ENCODE results near the gene CD83. TPM values are rescaled to one million over a fixed set of nuclear protein-coding genes. Genes with fewer than 3 reads are reported as not detected.
"Not testable (repeated sequence)": the region's sequence is repeated elsewhere in the genome, so short reads cannot be mapped to it uniquely, and the experiment has no call there.

Gene CD83
- total RNA-seq, 1 donor = 1.4 TPM

- no peaks in the 10 kb centered on the region for H3K36me3 ChIP-seq (ENCODE audit: insufficient read depth, low read length)
- H3K27ac ChIP-seq (ENCODE audit: low read depth, low read length) = no peak overlapping the region
- TF ChIP-seq CTCF (IDR thresholded peaks at IDR 0.05; ENCODE audit: extremely low read depth, low read depth, low read length) = no peak
- no peaks in the 10 kb centered on the region for H3K79me2 ChIP-seq (ENCODE audit: insufficient read depth, low read length)
- no peak overlapping the region for H2AFZ ChIP-seq (ENCODE audit: low read length)
- no peak overlapping the region for H3K4me2 ChIP-seq (ENCODE audit: insufficient read depth, low read length)
- no peaks in the 10 kb centered on the region for H3K9me3 ChIP-seq (ENCODE audit: low read depth, low read length)
- no peaks in the 10 kb centered on the region for H3K4me1 ChIP-seq (ENCODE audit: insufficient read depth, low read length)
- no peak overlapping the region for H3K4me3 ChIP-seq (ENCODE audit: insufficient read depth, low read length)
- DNase-seq (ENCODE audit: insufficient read length, low spot score, missing footprints) = no peak
- H4K20me1 ChIP-seq (ENCODE audit: insufficient read depth, low read length) = no peaks in the 10 kb centered on the region
- peaks cover 58% of the 10 kb centered on the region for H3K27me3 ChIP-seq (ENCODE audit: insufficient read depth, low read length)
These were observed 30.3 kb downstream of the CD83 start for GRCh38 chr6:14147891-14148290.

- Histone ChIP-seq H3K4me1 (ENCODE audit: insufficient read depth, low read length) (no peaks in the 10 kb centered on the region), H3K4me3 (ENCODE audit: insufficient read depth, low read length) (no peak overlapping the region), H3K36me3 (ENCODE audit: insufficient read depth, low read length) (no peaks in the 10 kb centered on the region), H2AFZ (ENCODE audit: low read length) (no peak overlapping the region), H3K79me2 (ENCODE audit: insufficient read depth, low read length) (no peaks in the 10 kb centered on the region), H4K20me1 (ENCODE audit: insufficient read depth, low read length) (no peaks in the 10 kb centered on the region), H3K27ac (ENCODE audit: low read depth, low read length) (no peak overlapping the region), H3K27me3 (ENCODE audit: insufficient read depth, low read length) (peaks cover 61% of the 10 kb centered on the region), H3K9me3 (ENCODE audit: low read depth, low read length) (no peaks in the 10 kb centered on the region), H3K4me2 (ENCODE audit: insufficient read depth, low read length) (no peak overlapping the region)
- TF ChIP-seq CTCF (IDR thresholded peaks at IDR 0.05; ENCODE audit: extremely low read depth, low read depth, low read length) = no peak
- DNase-seq (ENCODE audit: insufficient read length, low spot score, missing footprints) = no peak
These were observed 30.9 kb downstream of the CD83 start for GRCh38 chr6:14148471-14148870.

- Histone ChIP-seq H3K4me3 (ENCODE audit: insufficient read depth, low read length) (no peak overlapping the region), H2AFZ (ENCODE audit: low read length) (no peak overlapping the region), H3K4me2 (ENCODE audit: insufficient read depth, low read length) (no peak overlapping the region), H4K20me1 (ENCODE audit: insufficient read depth, low read length) (no peaks in the 10 kb centered on the region), H3K4me1 (ENCODE audit: insufficient read depth, low read length) (no peaks in the 10 kb centered on the region), H3K27ac (ENCODE audit: low read depth, low read length) (no peak overlapping the region), H3K27me3 (ENCODE audit: insufficient read depth, low read length) (peaks cover 64% of the 10 kb centered on the region), H3K36me3 (ENCODE audit: insufficient read depth, low read length) (no peaks in the 10 kb centered on the region), H3K79me2 (ENCODE audit: insufficient read depth, low read length) (no peaks in the 10 kb centered on the region), H3K9me3 (ENCODE audit: low read depth, low read length) (no peaks in the 10 kb centered on the region)
- DNase-seq (ENCODE audit: insufficient read length, low spot score, missing footprints) = no peak
- no peak for TF ChIP-seq CTCF (IDR thresholded peaks at IDR 0.05; ENCODE audit: extremely low read depth, low read depth, low read length)
These were observed 31.6 kb downstream of the CD83 start for GRCh38 chr6:14149053-14149738.

GRCh38 chr6:14149739-14150130, 32.2 kb downstream of the CD83 start:
- Histone ChIP-seq H3K4me3 (ENCODE audit: insufficient read depth, low read length) (no peak overlapping the region), H3K4me1 (ENCODE audit: insufficient read depth, low read length) (no peaks in the 10 kb centered on the region), H3K4me2 (ENCODE audit: insufficient read depth, low read length) (no peak overlapping the region), H2AFZ (ENCODE audit: low read length) (no peak overlapping the region), H3K27me3 (ENCODE audit: insufficient read depth, low read length) (peaks cover 64% of the 10 kb centered on the region), H3K36me3 (ENCODE audit: insufficient read depth, low read length) (no peaks in the 10 kb centered on the region), H3K79me2 (ENCODE audit: insufficient read depth, low read length) (no peaks in the 10 kb centered on the region), H3K27ac (ENCODE audit: low read depth, low read length) (no peak overlapping the region), H3K9me3 (ENCODE audit: low read depth, low read length) (no peaks in the 10 kb centered on the region), H4K20me1 (ENCODE audit: insufficient read depth, low read length) (no peaks in the 10 kb centered on the region)
- TF ChIP-seq CTCF (IDR thresholded peaks at IDR 0.05; ENCODE audit: extremely low read depth, low read depth, low read length) = no peak
- no peak for DNase-seq (ENCODE audit: insufficient read length, low spot score, missing footprints)

GRCh38 chr6:14151300-14151699, 33.7 kb downstream of the CD83 start:
- H3K4me2 ChIP-seq (ENCODE audit: insufficient read depth, low read length); H2AFZ ChIP-seq (ENCODE audit: low read length); H3K27ac ChIP-seq (ENCODE audit: low read depth, low read length); DNase-seq (ENCODE audit: insufficient read length, low spot score, missing footprints); H4K20me1 ChIP-seq (ENCODE audit: insufficient read depth, low read length); H3K9me3 ChIP-seq (ENCODE audit: low read depth, low read length); H3K36me3 ChIP-seq (ENCODE audit: insufficient read depth, low read length); H3K79me2 ChIP-seq (ENCODE audit: insufficient read depth, low read length); H3K4me3 ChIP-seq (ENCODE audit: insufficient read depth, low read length); H3K4me1 ChIP-seq (ENCODE audit: insufficient read depth, low read length): not testable (repeated sequence)
- H3K27me3 ChIP-seq (ENCODE audit: insufficient read depth, low read length) = peaks cover 50% of the 10 kb centered on the region

Measured in osteoblast (primary cell).